Lung (tissue), 12 donors: ENCODE results near the gene CMIP. TPM values are rescaled to one million over a fixed set of nuclear protein-coding genes. Genes with fewer than 3 reads are reported as not detected.

ENCODE experiments used
- ATAC-seq: fragments of 200-7000 bp; cut with Tn5 transposase; one replicate; pipeline ENCODE4 v1.9.1; 2020; ENCODE audit warnings: moderate number of reproducible peaks; ENCODE audit not compliant: insufficient read depth, low FRiP score
- DNase-seq, 3 donors: peaks; one replicate each; pipeline ENCODE4 v3.0.0-alpha.2; 2013 to 2017
- H3K27ac ChIP-seq, 2 donors: one replicate each; pipeline ENCODE4 v1.5.1; 2013; ENCODE audit warnings: mild to moderate bottlenecking in 2 of 2, moderate library complexity in 2 of 2, control low read depth in 1 of 2, inconsistent platforms in 1 of 2, low read depth in 1 of 2, low read length in 1 of 2
- H3K27me3 ChIP-seq, 3 donors: one replicate each; pipeline ENCODE4 v1.5.1; 2013; ENCODE audit warnings: low read length in 2 of 3; ENCODE audit not compliant: control insufficient read depth in 3 of 3, insufficient read depth in 3 of 3
- H3K36me3 ChIP-seq, 4 donors: one replicate each; pipeline ENCODE4 v1.5.1; 2013; ENCODE audit warnings: low read length in 4 of 4, mild to moderate bottlenecking in 1 of 4, moderate library complexity in 1 of 4; ENCODE audit not compliant: control insufficient read depth in 4 of 4, insufficient read depth in 4 of 4
- H3K4me1 ChIP-seq, 5 donors: one replicate each; pipeline ENCODE4 v1.5.1; 2013; ENCODE audit warnings: low read length in 5 of 5, mild to moderate bottlenecking in 2 of 5, moderate library complexity in 1 of 5; ENCODE audit not compliant: control insufficient read depth in 5 of 5, insufficient read depth in 5 of 5
- H3K4me3 ChIP-seq: one replicate; pipeline ENCODE4 v1.5.1; 2013; ENCODE audit warnings: mild to moderate bottlenecking, control low read depth, moderate library complexity
- H3K9ac ChIP-seq, 2 donors: one replicate each; pipeline ENCODE4 v1.5.1; 2013; ENCODE audit warnings: low read length in 2 of 2, control low read depth in 1 of 2; ENCODE audit not compliant: insufficient read depth in 1 of 2
- H3K9me3 ChIP-seq, 4 donors: one replicate each; pipeline ENCODE4 v1.5.1; 2013; ENCODE audit warnings: low read length in 3 of 4, mild to moderate bottlenecking in 1 of 4, moderate library complexity in 1 of 4; ENCODE audit not compliant: control insufficient read depth in 4 of 4, insufficient read depth in 3 of 4
- CTCF ChIP-seq: IDR thresholded peaks from 2 replicates; pipeline ENCODE4 v1.5.1; 2012; ENCODE audit warnings: mild to moderate bottlenecking; ENCODE audit errors: control extremely low read depth, extremely low read depth
- WGBS, 2 donors: extraction: QIAGEN DNeasy Blood & Tissue Kit; methylation state at CpG; one replicate each; pipeline ENCODE4 v1.1.7; 2013; 5-methylcytosine and 5-hydroxymethylcytosine counted together
- polyA plus RNA-seq, 2 donors: library from polyadenylated mRNA; stranded (reverse); fragments of 200-250 nt; gene quantifications; one replicate each; pipeline ENCODE4 v1.2.1, GENCODE V29; 2013
- total RNA-seq, 2 donors: library from RNA; depleted of rRNA in 1 of 2; stranded (reverse); fragments of >200 nt in 1 of 2; gene quantifications; one replicate each; pipeline ENCODE4 v1.2.1, GENCODE V29; 2014 to 2021
- donor health status: control.
- donor health status: control.
- donor health status: Bipolar disorder and iron deficiency.
- donor health status: healthy.
- donor health status: DM: yes; HTN: yes; CAD: no.

The CMIP gene
- total and polyA plus RNA-seq, 4 donors, result 11.8 to 80.5 (median 48.6) TPM

GRCh38 chr16:81571592-81572385 is 127.2 kb downstream of the CMIP start:
- WGBS, 2 donors, result 74 to 77% methylated on average over 24 of the region's 24 CpGs
- peaks cover 0 to 2% (median 0%) of the 10 kb centered on the region in 4 donors for H3K36me3 ChIP-seq
- H3K27me3 ChIP-seq, result no peaks in the 10 kb centered on the region
- H3K4me3 ChIP-seq, result no peak overlapping the region
- DNase-seq (peak; percentile 52 to 78 (median 61)), ATAC-seq (no peak)
- TF ChIP-seq CTCF, result no peak
- H3K9ac ChIP-seq, result no peak overlapping the region
- H3K9me3 ChIP-seq, result no peaks in the 10 kb centered on the region
- H3K27ac ChIP-seq, result no peak overlapping the region
- peaks cover 0 to 16% (median 4%) of the 10 kb centered on the region in 5 donors for H3K4me1 ChIP-seq

- WGBS, 2 donors, result 80 to 92% methylated on average over 20 of the region's 20 CpGs
- DNase-seq (no peak), ATAC-seq (no peak)
- no peak overlapping the region for H3K9ac ChIP-seq
- peaks cover 0 to 2% (median 0%) of the 10 kb centered on the region in 4 donors for H3K36me3 ChIP-seq
- no peaks in the 10 kb centered on the region for H3K9me3 ChIP-seq
- H3K4me3 ChIP-seq, result no peak overlapping the region
- peaks cover 0 to 16% (median 4%) of the 10 kb centered on the region in 5 donors for H3K4me1 ChIP-seq
- H3K27ac ChIP-seq, result no peak overlapping the region
- no peaks in the 10 kb centered on the region for H3K27me3 ChIP-seq
- TF ChIP-seq CTCF, result no peak
These were observed 128.0 kb downstream of the CMIP start for GRCh38 chr16:81572386-81573144.

GRCh38 chr16:81573533-81574020 is 129.0 kb downstream of the CMIP start:
- 96% methylated on average over 7 of the region's 7 CpGs for WGBS, 2 donors
- Histone ChIP-seq H3K4me1 (peaks cover 0 to 11% (median 1%) of the 10 kb centered on the region in 5 donors), H3K27me3 (no peaks in the 10 kb centered on the region), H3K36me3 (peaks cover 0 to 2% (median 0%) of the 10 kb centered on the region in 4 donors), H3K9me3 (no peaks in the 10 kb centered on the region), H3K4me3 (no peak overlapping the region), H3K9ac (no peak overlapping the region), H3K27ac (no peak overlapping the region)
- no peak for TF ChIP-seq CTCF
- no peak for DNase-seq
- no peak for ATAC-seq
